ENCODE results near the gene APOBEC3A. TPM values are rescaled to one million over a fixed set of nuclear protein-coding genes. Genes with fewer than 3 reads are reported as not detected.
"Not testable (repeated sequence)": the region's sequence is repeated elsewhere in the genome, so short reads cannot be mapped to it uniquely, and the experiment has no call there.

Gene APOBEC3A
- total RNA-seq, 1 experiment from 2014 or later, result not detected

DNA sequence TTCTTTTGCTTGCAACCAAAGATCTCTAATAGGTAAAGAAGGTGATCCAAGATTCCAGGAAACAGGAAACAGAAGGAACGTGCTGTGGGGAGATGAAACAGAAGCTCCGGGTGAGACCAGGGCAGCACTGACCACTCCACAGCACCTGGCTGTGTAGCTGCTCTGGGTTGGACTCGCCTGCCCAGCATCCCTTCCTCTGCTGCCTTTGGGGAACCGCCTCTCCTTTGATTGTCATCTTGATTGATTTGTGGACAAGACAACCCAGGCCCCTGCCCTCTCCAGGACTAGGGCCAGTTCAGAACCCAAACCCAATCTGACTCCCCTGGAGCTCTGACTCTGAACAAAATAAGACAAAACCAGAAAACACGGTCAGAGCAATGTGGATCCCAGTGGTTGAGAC, 14.7 kb upstream of the APOBEC3A start:
- no peaks in the 10 kb centered on the region for H3K36me3 Mint-ChIP-seq (ENCODE audit: insufficient read depth, unreplicated experiment)
- H3K27me3 Mint-ChIP-seq (ENCODE audit: unreplicated experiment), result peaks cover 48% of the 10 kb centered on the region
- no peak overlapping the region for H3K27ac Mint-ChIP-seq (ENCODE audit: unreplicated experiment)
- BruUV-seq (replicated peaks), result no TSS peak
- CTCF ChIA-PET, result no interaction called here
- TF ChIP-seq, protein P1, sequence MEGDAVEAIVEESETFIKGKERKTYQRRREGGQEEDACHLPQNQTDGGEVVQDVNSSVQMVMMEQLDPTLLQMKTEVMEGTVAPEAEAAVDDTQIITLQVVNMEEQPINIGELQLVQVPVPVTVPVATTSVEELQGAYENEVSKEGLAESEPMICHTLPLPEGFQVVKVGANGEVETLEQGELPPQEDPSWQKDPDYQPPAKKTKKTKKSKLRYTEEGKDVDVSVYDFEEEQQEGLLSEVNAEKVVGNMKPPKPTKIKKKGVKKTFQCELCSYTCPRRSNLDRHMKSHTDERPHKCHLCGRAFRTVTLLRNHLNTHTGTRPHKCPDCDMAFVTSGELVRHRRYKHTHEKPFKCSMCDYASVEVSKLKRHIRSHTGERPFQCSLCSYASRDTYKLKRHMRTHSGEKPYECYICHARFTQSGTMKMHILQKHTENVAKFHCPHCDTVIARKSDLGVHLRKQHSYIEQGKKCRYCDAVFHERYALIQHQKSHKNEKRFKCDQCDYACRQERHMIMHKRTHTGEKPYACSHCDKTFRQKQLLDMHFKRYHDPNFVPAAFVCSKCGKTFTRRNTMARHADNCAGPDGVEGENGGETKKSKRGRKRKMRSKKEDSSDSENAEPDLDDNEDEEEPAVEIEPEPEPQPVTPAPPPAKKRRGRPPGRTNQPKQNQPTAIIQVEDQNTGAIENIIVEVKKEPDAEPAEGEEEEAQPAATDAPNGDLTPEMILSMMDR (IDR thresholded peaks at IDR 0.05; ENCODE audit: unreplicated experiment), result no peak
- peaks cover 13% of the 10 kb centered on the region for H3K4me1 Mint-ChIP-seq (ENCODE audit: low read depth, unreplicated experiment)
- H3K9me3 Mint-ChIP-seq (ENCODE audit: low read depth, unreplicated experiment), result no peaks in the 10 kb centered on the region
- intact Hi-C loops (cut with micrococcal nuclease; ENCODE audit: unreplicated experiment), result no loop called here
- no peak overlapping the region for H3K4me3 Mint-ChIP-seq (ENCODE audit: low read depth, unreplicated experiment)
- no peak for DNase-seq

DNA sequence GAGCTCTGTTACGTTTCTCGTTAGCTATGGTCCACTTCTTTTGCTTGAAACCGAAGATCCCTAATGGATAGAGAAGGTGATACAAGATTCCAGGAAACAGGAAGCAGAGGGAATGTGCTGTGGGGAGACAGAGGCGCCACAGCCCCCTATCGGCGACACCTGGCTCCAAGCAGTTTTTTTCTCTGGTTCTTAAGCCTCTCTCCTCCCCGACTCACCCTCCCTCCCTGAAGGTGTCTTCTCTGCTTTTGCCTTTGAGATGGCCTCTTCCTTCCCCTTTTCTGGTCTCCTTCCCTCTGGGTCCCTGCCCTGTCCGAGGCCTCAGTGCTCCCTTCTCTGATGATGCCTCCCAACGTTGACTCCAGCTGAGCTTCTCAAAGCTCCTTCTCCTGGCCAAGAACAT, 14.2 kb upstream of the APOBEC3A start:
- BruUV-seq (replicated peaks), result no TSS peak
- TF ChIP-seq, protein P1 (IDR thresholded peaks at IDR 0.05; ENCODE audit: unreplicated experiment), result no peak
- DNase-seq, result no peak
- Mint-ChIP-seq H3K4me1 (ENCODE audit: low read depth, unreplicated experiment) (peaks cover 13% of the 10 kb centered on the region), H3K27ac (ENCODE audit: unreplicated experiment) (no peak overlapping the region), H3K4me3 (ENCODE audit: low read depth, unreplicated experiment) (no peak overlapping the region), H3K9me3 (ENCODE audit: low read depth, unreplicated experiment) (no peaks in the 10 kb centered on the region), H3K27me3 (ENCODE audit: unreplicated experiment) (peaks cover 48% of the 10 kb centered on the region), H3K36me3 (ENCODE audit: insufficient read depth, unreplicated experiment) (no peaks in the 10 kb centered on the region)
- CTCF ChIA-PET, result no interaction called here
- intact Hi-C loops (cut with micrococcal nuclease; ENCODE audit: unreplicated experiment), result no loop called here

DNA sequence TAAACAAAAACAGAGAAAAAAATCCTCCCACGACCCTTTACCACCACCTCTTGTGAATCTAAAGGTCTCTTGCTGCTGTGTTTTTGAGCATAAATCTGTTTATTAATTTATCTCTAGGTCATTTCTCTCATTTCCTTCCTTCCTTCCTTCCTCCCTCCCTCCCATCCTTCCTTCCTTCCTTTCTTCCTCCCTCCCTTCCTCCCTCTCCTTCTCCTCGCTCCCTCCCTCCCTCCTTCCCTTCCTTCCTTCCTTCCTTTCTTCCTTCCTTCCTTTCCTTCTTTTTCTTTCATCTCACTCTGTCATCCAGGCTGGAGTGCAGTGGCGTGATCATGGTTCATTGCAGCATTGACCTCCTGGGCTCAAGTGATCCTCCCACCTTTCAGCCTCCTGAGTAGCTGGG, 13.5 kb upstream of the APOBEC3A start:
- H3K4me3 Mint-ChIP-seq (ENCODE audit: low read depth, unreplicated experiment), result no peak overlapping the region
- TF ChIP-seq, protein P1 (IDR thresholded peaks at IDR 0.05; ENCODE audit: unreplicated experiment), result no peak
- no TSS peak for BruUV-seq (replicated peaks)
- intact Hi-C loops (cut with micrococcal nuclease; ENCODE audit: unreplicated experiment), result no loop called here
- DNase-seq, result no peak
- H3K36me3 Mint-ChIP-seq (ENCODE audit: insufficient read depth, unreplicated experiment), result no peaks in the 10 kb centered on the region
- peaks cover 43% of the 10 kb centered on the region for H3K27me3 Mint-ChIP-seq (ENCODE audit: unreplicated experiment)
- no peaks in the 10 kb centered on the region for H3K9me3 Mint-ChIP-seq (ENCODE audit: low read depth, unreplicated experiment)
- CTCF ChIA-PET, result interaction anchor here (0.7 to 1.1 kb wide), 2 partner anchors 8 to 16 kb away, joined by 5 to 15 read pairs; no protein-coding TSS in a partner anchor
- H3K4me1 Mint-ChIP-seq (ENCODE audit: low read depth, unreplicated experiment), result peaks cover 13% of the 10 kb centered on the region
- H3K27ac Mint-ChIP-seq (ENCODE audit: unreplicated experiment), result no peak overlapping the region

DNA sequence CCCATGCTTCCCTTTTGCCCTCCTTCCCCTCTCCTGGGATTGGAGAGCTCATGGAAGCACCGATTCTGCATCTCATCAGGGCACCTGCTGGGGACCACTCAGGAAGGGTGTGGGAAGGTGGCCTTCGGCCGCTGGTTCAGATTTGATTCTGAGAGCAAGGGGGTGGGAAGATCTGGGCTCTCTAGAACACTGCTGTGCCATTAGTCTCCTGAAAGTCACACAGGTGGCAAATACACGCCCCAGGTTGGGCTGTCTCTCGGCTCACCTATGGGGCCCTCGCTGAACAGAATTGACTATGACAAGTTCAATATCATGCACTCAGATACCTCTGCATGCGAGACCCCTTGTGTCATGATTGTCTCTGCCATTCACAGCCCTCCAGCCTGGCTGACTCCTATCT, 12.8 kb upstream of the APOBEC3A start:
- Mint-ChIP-seq H3K4me1 (ENCODE audit: low read depth, unreplicated experiment) (peaks cover 13% of the 10 kb centered on the region), H3K36me3 (ENCODE audit: insufficient read depth, unreplicated experiment) (no peaks in the 10 kb centered on the region), H3K27ac (ENCODE audit: unreplicated experiment) (no peak overlapping the region), H3K27me3 (ENCODE audit: unreplicated experiment) (peaks cover 41% of the 10 kb centered on the region), H3K9me3 (ENCODE audit: low read depth, unreplicated experiment) (no peaks in the 10 kb centered on the region), H3K4me3 (ENCODE audit: low read depth, unreplicated experiment) (no peak overlapping the region)
- no peak for DNase-seq
- intact Hi-C loops (cut with micrococcal nuclease; ENCODE audit: unreplicated experiment), result no loop called here
- TF ChIP-seq, protein P1 (IDR thresholded peaks at IDR 0.05; ENCODE audit: unreplicated experiment), result no peak
- no TSS peak for BruUV-seq (replicated peaks)
- CTCF ChIA-PET, result interaction anchor here (0.6 to 1.1 kb wide), 2 partner anchors 17 to 270 kb away, joined by 5 to 8 read pairs; no protein-coding TSS in a partner anchor

DNA sequence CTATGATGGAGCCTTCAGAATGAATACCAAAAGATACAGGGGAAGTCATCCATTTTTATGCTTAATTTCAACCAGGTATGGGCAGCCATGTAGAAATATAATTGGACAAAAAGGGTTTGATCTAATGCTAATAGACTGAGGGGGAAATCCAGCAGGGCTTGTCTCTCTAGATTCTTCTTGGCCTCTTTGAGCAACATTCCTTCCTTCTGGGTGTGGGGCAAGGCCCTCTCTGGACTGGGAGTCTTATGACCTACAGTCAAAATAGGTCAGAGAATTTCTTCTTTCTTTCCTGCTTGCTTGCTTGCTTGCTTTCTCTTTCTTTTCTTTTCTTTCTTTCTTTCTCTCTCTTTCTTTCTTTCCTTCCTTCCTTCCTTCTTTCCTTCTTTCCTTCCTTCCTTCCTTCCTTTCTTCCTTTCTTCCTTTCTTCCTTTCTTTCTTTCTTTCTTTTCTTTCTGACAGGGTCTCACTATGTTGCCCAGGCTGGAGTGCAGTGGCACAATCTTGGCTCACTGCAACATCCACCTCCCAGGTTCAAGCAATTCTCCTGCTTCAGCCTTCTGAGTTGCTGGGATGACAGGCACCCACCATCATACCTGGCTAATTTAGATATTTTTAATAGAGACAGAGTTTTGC, 11.6 kb upstream of the APOBEC3A start:
- H3K9me3 Mint-ChIP-seq (ENCODE audit: low read depth, unreplicated experiment); H3K36me3 Mint-ChIP-seq (ENCODE audit: insufficient read depth, unreplicated experiment); H3K4me3 Mint-ChIP-seq (ENCODE audit: low read depth, unreplicated experiment); BruUV-seq (replicated peaks); DNase-seq; H3K27ac Mint-ChIP-seq (ENCODE audit: unreplicated experiment); CTCF ChIA-PET; intact Hi-C loops (cut with micrococcal nuclease; ENCODE audit: unreplicated experiment): not testable (repeated sequence)
- peaks cover 24% of the 10 kb centered on the region for H3K4me1 Mint-ChIP-seq (ENCODE audit: low read depth, unreplicated experiment)
- peaks cover 41% of the 10 kb centered on the region for H3K27me3 Mint-ChIP-seq (ENCODE audit: unreplicated experiment)

All from Calu3 (cell line).